GM23338 (cell line): ENCODE data around the gene STAB2. TPM values are rescaled to one million over a fixed set of nuclear protein-coding genes. Genes with fewer than 3 reads are reported as not detected.

ENCODE experiments used
- ATAC-seq: fragments of 200-7000 bp; cut with Tn5 transposase; 3 replicates; pipeline ENCODE4 v1.9.1; 2020
- DNase-seq: peaks from one replicate; pipeline ENCODE4 v3.0.0-alpha.2; 2015; ENCODE audit warnings: low spot score
- H2AFZ ChIP-seq: fragments of 200-600 bp; sonication (generic); 2 replicates; pipeline ENCODE4 v1.8.0; 2016; ENCODE audit warnings: antibody characterized with exemption, mild to moderate bottlenecking, moderate library complexity
- H3F3A ChIP-seq: fragments of 200-600 bp; sonication (generic); replicated peaks from 2 replicates; pipeline ENCODE4 v1.8.0; 2017; ENCODE audit warnings: antibody characterized with exemption, mixed run types, low read depth
- H3K27ac ChIP-seq: fragments of 200-600 bp; sonication (generic); 2 replicates; pipeline ENCODE4 v1.6.1; 2016; ENCODE audit warnings: low read depth
- H3K27me3 ChIP-seq: fragments of 200-600 bp; sonication (generic); 2 replicates; pipeline ENCODE4 v1.8.0; 2016; ENCODE audit warnings: mild to moderate bottlenecking, mixed run types, moderate library complexity; ENCODE audit not compliant: insufficient read depth
- H3K36me3 ChIP-seq: fragments of 200-600 bp; sonication (generic); 2 replicates; pipeline ENCODE4 v1.8.0; 2016; ENCODE audit warnings: mild to moderate bottlenecking; ENCODE audit not compliant: insufficient read depth
- H3K4me1 ChIP-seq: fragments of 200-600 bp; sonication (generic); 2 replicates; pipeline ENCODE4 v1.8.0; 2016; ENCODE audit warnings: mild to moderate bottlenecking, moderate library complexity; ENCODE audit not compliant: insufficient read depth
- H3K4me2 ChIP-seq: fragments of 200-600 bp; sonication (generic); 2 replicates; pipeline ENCODE4 v1.7.1; 2017; ENCODE audit warnings: mixed run types
- H3K4me3 ChIP-seq: fragments of 200-600 bp; sonication (generic); 2 replicates; pipeline ENCODE4 v1.6.1; 2016; ENCODE audit warnings: mixed run types
- H3K79me2 ChIP-seq: fragments of 200-600 bp; sonication (generic); replicated peaks from 2 replicates; pipeline ENCODE4 v1.8.0; 2017; ENCODE audit warnings: mild to moderate bottlenecking; ENCODE audit not compliant: insufficient read depth
- H3K9me2 ChIP-seq: fragments of 200-600 bp; sonication (generic); 2 replicates; pipeline ENCODE4 v1.8.0; 2017; ENCODE audit not compliant: insufficient read depth
- H4K20me1 ChIP-seq: fragments of 200-600 bp; sonication (generic); replicated peaks from 2 replicates; pipeline ENCODE4 v1.8.0; 2017; ENCODE audit warnings: mild to moderate bottlenecking; ENCODE audit not compliant: insufficient read depth
- H3K27ac Mint-ChIP-seq: 2 replicates; pipeline ENCODE4 v1.8.0; 2020; ENCODE audit warnings: inconsistent platforms, mild to moderate bottlenecking, moderate library complexity, mixed read lengths
- H3K27me3 Mint-ChIP-seq: 3 replicates; pipeline ENCODE4 v1.8.0; 2022; ENCODE audit warnings: low read depth, mild to moderate bottlenecking, moderate library complexity, mixed read lengths, inconsistent platforms; ENCODE audit not compliant: insufficient read depth, poor library complexity
- H3K36me3 Mint-ChIP-seq: 3 replicates; pipeline ENCODE4 v1.8.0; 2021; ENCODE audit warnings: low read depth, mild to moderate bottlenecking, inconsistent platforms, moderate library complexity, mixed read lengths
- H3K4me1 Mint-ChIP-seq: 3 replicates; pipeline ENCODE4 v1.8.0; 2020; ENCODE audit warnings: mild to moderate bottlenecking, inconsistent platforms, mixed read lengths
- H3K4me3 Mint-ChIP-seq: 3 replicates; pipeline ENCODE4 v1.8.0; 2021; ENCODE audit warnings: moderate library complexity, mild to moderate bottlenecking, inconsistent platforms, mixed read lengths
- H3K9me3 Mint-ChIP-seq: 3 replicates; pipeline ENCODE4 v1.8.0; 2020; ENCODE audit warnings: moderate library complexity, mild to moderate bottlenecking, inconsistent platforms, mixed read lengths
- CREB1 ChIP-seq: fragments of 250-450 bp; sonication (Bioruptor Pico); IDR thresholded peaks from 2 replicates; pipeline ENCODE4 v1.5.0; 2020; ENCODE audit warnings: low read depth, mild to moderate bottlenecking, moderate library complexity
- EZH2 ChIP-seq: fragments of 200-600 bp; sonication (generic); IDR thresholded peaks from one replicate; pipeline ENCODE4 v1.8.0; 2017; ENCODE audit warnings: antibody characterized with exemption, mild to moderate bottlenecking, low read depth; ENCODE audit not compliant: unreplicated experiment
- EZH2phosphoT487 ChIP-seq: fragments of 200-600 bp; sonication (generic); IDR thresholded peaks from one replicate; pipeline ENCODE4 v1.8.1; 2018; ENCODE audit warnings: antibody characterized with exemption; ENCODE audit not compliant: unreplicated experiment
- JUNB ChIP-seq: IDR thresholded peaks from one replicate; pipeline ENCODE4 v1.6.1; 2016; ENCODE audit warnings: antibody characterized with exemption; ENCODE audit not compliant: unreplicated experiment
- NANOG ChIP-seq: IDR thresholded peaks from 2 replicates; pipeline ENCODE4 v1.6.1; 2016; ENCODE audit warnings: antibody characterized with exemption, borderline replicate concordance
- POLR2AphosphoS5 ChIP-seq: IDR thresholded peaks from 2 replicates; pipeline ENCODE4 v1.6.1; 2016; ENCODE audit warnings: antibody characterized with exemption, low read depth
- STAT1 ChIP-seq: IDR thresholded peaks from one replicate; pipeline ENCODE4 v1.6.1; 2016; ENCODE audit warnings: antibody characterized with exemption; ENCODE audit not compliant: unreplicated experiment
- ZNF114 ChIP-seq: fragments of 250-450 bp; sonication (Bioruptor Pico); IDR thresholded peaks from 2 replicates; pipeline ENCODE4 v1.5.0; 2020; ENCODE audit warnings: mild to moderate bottlenecking, moderate library complexity
- ZNF331 ChIP-seq: fragments of 250-450 bp; sonication (Bioruptor Pico); IDR thresholded peaks from 2 replicates; pipeline ENCODE4 v1.5.0; 2020; ENCODE audit warnings: low read depth, mild to moderate bottlenecking, moderate library complexity
- polyA plus RNA-seq: library from polyadenylated mRNA; unstranded; fragments of >200 nt; fragmentation: Nextera tagmentation; extraction: Ambion mirVana; gene quantifications from 2 replicates; pipeline ENCODE4 v1.2.1, GENCODE V29; 2016
- total RNA-seq: library from RNA; depleted of rRNA; stranded (reverse); fragments of >200 nt; shearing (Covaris generic); gene quantifications from 2 replicates; pipeline ENCODE4 v1.2.3, GENCODE V29; 2014
- TF ChIP-seq, protein P1 (sequence below): fragments of 250-450 bp; sonication (Bioruptor Pico); IDR thresholded peaks from 2 replicates; pipeline ENCODE4 v1.5.0; 2020; ENCODE audit warnings: mild to moderate bottlenecking, moderate library complexity
- TF ChIP-seq, protein P2 (sequence below): IDR thresholded peaks from 2 replicates; pipeline ENCODE4 v1.6.1; 2016; ENCODE audit warnings: antibody characterized with exemption
- TF ChIP-seq, protein P3 (sequence below): IDR thresholded peaks from one replicate; pipeline ENCODE4 v1.6.1; 2018; ENCODE audit warnings: antibody characterized with exemption; ENCODE audit not compliant: unreplicated experiment
- TF ChIP-seq, protein P4 (sequence below), 2 experiments: fragments of 200-600 bp in 1 of 2; sonication (generic) in 1 of 2; conservative IDR thresholded peaks; 2 replicates each; pipeline versions ENCODE4 v1.5.1 to v1.6.1; 2016 to 2017; ENCODE audit warnings: antibody characterized with exemption in 2 of 2, low read depth in 2 of 2, mild to moderate bottlenecking in 2 of 2, moderate library complexity in 1 of 2

The STAB2 gene
- total and polyA plus RNA-seq, 2 experiments from 2014 or later, result 0.14 TPM; not detected in 1

DNA sequence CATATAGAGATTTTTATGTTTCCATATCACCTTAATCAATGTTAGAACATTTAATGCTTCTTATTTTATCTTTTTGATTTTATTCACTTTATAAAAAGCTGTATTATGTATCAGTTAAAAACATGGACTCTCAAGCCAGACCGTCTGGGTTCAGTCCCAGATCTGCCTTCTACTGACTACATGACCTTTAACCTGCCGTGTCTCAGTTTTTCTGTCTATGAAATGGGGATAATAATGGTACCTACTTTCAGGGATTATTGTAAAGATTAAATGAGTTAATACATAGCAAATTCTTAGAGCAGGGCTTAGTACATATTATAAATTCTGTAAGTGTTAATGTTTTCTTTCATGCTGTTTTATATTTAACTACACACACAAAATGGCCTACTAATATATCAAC, 50.4 kb downstream of the STAB2 start:
- H3K4me3 Mint-ChIP-seq, result no peak overlapping the region
- H3K27me3 ChIP-seq, result no peaks in the 10 kb centered on the region
- no peak overlapping the region for H3K4me2 ChIP-seq
- ATAC-seq, result no peak
- no peak overlapping the region for H3K27ac Mint-ChIP-seq
- no peak overlapping the region for H3K4me3 ChIP-seq
- H3K27ac ChIP-seq, result no peak overlapping the region
- no peaks in the 10 kb centered on the region for H3K79me2 ChIP-seq
- no peaks in the 10 kb centered on the region for H3K36me3 ChIP-seq
- no peaks in the 10 kb centered on the region for H4K20me1 ChIP-seq
- no peaks in the 10 kb centered on the region for H3K36me3 Mint-ChIP-seq
- no peak overlapping the region for H2AFZ ChIP-seq
- TF ChIP-seq EZH2 (no peak), STAT1 (no peak), POLR2AphosphoS5 (no peak), NANOG (no peak), EZH2phosphoT487 (no peak), ZNF331 (CRISPR knock-in tag) (no peak), ZNF114 (CRISPR knock-in tag) (no peak), CREB1 (CRISPR knock-in tag) (no peak), JUNB (no peak)
- TF ChIP-seq, protein P1, sequence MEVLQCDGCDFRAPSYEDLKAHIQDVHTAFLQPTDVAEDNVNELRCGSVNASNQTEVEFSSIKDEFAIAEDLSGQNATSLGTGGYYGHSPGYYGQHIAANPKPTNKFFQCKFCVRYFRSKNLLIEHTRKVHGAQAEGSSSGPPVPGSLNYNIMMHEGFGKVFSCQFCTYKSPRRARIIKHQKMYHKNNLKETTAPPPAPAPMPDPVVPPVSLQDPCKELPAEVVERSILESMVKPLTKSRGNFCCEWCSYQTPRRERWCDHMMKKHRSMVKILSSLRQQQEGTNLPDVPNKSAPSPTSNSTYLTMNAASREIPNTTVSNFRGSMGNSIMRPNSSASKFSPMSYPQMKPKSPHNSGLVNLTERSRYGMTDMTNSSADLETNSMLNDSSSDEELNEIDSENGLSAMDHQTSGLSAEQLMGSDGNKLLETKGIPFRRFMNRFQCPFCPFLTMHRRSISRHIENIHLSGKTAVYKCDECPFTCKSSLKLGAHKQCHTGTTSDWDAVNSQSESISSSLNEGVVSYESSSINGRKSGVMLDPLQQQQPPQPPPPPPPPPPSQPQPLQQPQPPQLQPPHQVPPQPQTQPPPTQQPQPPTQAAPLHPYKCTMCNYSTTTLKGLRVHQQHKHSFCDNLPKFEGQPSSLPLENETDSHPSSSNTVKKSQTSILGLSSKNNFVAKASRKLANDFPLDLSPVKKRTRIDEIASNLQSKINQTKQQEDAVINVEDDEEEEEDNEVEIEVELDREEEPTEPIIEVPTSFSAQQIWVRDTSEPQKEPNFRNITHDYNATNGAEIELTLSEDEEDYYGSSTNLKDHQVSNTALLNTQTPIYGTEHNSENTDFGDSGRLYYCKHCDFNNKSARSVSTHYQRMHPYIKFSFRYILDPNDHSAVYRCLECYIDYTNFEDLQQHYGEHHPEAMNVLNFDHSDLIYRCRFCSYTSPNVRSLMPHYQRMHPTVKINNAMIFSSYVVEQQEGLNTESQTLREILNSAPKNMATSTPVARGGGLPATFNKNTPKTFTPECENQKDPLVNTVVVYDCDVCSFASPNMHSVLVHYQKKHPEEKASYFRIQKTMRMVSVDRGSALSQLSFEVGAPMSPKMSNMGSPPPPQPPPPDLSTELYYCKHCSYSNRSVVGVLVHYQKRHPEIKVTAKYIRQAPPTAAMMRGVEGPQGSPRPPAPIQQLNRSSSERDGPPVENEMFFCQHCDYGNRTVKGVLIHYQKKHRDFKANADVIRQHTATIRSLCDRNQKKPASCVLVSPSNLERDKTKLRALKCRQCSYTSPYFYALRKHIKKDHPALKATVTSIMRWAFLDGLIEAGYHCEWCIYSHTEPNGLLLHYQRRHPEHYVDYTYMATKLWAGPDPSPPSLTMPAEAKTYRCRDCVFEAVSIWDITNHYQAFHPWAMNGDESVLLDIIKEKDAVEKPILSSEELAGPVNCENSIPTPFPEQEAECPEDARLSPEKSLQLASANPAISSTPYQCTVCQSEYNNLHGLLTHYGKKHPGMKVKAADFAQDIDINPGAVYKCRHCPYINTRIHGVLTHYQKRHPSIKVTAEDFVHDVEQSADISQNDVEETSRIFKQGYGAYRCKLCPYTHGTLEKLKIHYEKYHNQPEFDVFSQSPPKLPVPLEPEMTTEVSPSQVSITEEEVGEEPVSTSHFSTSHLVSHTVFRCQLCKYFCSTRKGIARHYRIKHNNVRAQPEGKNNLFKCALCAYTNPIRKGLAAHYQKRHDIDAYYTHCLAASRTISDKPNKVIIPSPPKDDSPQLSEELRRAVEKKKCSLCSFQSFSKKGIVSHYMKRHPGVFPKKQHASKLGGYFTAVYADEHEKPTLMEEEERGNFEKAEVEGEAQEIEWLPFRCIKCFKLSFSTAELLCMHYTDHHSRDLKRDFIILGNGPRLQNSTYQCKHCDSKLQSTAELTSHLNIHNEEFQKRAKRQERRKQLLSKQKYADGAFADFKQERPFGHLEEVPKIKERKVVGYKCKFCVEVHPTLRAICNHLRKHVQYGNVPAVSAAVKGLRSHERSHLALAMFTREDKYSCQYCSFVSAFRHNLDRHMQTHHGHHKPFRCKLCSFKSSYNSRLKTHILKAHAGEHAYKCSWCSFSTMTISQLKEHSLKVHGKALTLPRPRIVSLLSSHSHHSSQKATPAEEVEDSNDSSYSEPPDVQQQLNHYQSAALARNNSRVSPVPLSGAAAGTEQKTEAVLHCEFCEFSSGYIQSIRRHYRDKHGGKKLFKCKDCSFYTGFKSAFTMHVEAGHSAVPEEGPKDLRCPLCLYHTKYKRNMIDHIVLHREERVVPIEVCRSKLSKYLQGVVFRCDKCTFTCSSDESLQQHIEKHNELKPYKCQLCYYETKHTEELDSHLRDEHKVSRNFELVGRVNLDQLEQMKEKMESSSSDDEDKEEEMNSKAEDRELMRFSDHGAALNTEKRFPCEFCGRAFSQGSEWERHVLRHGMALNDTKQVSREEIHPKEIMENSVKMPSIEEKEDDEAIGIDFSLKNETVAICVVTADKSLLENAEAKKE, result no peak
- TF ChIP-seq, protein P2, sequence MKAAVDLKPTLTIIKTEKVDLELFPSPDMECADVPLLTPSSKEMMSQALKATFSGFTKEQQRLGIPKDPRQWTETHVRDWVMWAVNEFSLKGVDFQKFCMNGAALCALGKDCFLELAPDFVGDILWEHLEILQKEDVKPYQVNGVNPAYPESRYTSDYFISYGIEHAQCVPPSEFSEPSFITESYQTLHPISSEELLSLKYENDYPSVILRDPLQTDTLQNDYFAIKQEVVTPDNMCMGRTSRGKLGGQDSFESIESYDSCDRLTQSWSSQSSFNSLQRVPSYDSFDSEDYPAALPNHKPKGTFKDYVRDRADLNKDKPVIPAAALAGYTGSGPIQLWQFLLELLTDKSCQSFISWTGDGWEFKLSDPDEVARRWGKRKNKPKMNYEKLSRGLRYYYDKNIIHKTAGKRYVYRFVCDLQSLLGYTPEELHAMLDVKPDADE, result no peak
- TF ChIP-seq, protein P3, sequence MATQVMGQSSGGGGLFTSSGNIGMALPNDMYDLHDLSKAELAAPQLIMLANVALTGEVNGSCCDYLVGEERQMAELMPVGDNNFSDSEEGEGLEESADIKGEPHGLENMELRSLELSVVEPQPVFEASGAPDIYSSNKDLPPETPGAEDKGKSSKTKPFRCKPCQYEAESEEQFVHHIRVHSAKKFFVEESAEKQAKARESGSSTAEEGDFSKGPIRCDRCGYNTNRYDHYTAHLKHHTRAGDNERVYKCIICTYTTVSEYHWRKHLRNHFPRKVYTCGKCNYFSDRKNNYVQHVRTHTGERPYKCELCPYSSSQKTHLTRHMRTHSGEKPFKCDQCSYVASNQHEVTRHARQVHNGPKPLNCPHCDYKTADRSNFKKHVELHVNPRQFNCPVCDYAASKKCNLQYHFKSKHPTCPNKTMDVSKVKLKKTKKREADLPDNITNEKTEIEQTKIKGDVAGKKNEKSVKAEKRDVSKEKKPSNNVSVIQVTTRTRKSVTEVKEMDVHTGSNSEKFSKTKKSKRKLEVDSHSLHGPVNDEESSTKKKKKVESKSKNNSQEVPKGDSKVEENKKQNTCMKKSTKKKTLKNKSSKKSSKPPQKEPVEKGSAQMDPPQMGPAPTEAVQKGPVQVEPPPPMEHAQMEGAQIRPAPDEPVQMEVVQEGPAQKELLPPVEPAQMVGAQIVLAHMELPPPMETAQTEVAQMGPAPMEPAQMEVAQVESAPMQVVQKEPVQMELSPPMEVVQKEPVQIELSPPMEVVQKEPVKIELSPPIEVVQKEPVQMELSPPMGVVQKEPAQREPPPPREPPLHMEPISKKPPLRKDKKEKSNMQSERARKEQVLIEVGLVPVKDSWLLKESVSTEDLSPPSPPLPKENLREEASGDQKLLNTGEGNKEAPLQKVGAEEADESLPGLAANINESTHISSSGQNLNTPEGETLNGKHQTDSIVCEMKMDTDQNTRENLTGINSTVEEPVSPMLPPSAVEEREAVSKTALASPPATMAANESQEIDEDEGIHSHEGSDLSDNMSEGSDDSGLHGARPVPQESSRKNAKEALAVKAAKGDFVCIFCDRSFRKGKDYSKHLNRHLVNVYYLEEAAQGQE, result no peak
- TF ChIP-seq, protein P4, sequence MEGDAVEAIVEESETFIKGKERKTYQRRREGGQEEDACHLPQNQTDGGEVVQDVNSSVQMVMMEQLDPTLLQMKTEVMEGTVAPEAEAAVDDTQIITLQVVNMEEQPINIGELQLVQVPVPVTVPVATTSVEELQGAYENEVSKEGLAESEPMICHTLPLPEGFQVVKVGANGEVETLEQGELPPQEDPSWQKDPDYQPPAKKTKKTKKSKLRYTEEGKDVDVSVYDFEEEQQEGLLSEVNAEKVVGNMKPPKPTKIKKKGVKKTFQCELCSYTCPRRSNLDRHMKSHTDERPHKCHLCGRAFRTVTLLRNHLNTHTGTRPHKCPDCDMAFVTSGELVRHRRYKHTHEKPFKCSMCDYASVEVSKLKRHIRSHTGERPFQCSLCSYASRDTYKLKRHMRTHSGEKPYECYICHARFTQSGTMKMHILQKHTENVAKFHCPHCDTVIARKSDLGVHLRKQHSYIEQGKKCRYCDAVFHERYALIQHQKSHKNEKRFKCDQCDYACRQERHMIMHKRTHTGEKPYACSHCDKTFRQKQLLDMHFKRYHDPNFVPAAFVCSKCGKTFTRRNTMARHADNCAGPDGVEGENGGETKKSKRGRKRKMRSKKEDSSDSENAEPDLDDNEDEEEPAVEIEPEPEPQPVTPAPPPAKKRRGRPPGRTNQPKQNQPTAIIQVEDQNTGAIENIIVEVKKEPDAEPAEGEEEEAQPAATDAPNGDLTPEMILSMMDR (conservative IDR thresholded peaks at IDR 0.05; ENCODE audit: low read depth in 2 of 2), result no peak
- H3K9me2 ChIP-seq, result no peaks in the 10 kb centered on the region
- no peaks in the 10 kb centered on the region for H3K4me1 Mint-ChIP-seq
- no peaks in the 10 kb centered on the region for H3K27me3 Mint-ChIP-seq
- H3K9me3 Mint-ChIP-seq, result no peaks in the 10 kb centered on the region
- no peaks in the 10 kb centered on the region for H3K4me1 ChIP-seq
- no peaks in the 10 kb centered on the region for H3F3A ChIP-seq
- DNase-seq, result no peak
